Middle frontal gyrus (tissue), 1 donor: ENCODE data around the gene GSTO2.
A peak's percentile ranks its signal among the peaks of the same experiment; 100 is the strongest.

Source experiments
- DNase-seq: peaks from one replicate; pipeline ENCODE4 v3.0.0-alpha.2; 2015; ENCODE audit warnings: low spot score; ENCODE audit errors: extremely low spot score

GSTO2 gene

DNA sequence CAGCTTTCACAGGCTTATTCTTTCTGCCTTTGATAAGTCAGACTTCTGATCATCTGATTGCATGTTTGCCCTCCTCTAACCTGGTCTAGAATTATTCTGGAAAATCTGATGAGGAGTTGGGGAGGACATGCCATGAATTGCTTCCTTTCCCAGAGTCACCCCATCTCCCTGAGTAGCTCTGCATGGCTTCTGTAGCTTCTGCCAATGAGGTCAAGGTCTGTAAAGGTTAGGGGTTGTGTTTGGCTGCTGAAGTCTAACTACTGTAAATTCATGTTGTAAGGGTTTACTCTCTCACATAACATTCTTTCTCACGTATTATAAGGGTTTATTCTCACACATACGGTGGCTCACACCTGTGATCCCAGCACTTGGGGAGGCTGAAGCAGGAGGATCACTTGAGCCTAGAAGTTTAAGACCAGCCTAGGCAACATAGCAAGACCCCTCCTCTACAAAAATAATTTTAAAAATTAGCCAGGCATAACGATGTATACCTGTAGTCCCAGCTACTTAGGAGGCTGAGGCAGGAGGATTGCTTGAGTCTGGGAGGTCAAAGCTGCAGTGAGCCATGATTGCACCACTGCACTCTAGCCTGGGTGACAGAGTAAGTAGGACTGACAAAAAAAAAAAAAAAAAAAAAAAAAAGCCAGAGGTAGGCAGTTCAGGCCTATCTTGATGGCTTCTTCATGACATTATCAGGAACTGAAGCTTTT is 10.7 kb downstream of the GSTO2 start:
- DNase-seq, result no peak

DNA sequence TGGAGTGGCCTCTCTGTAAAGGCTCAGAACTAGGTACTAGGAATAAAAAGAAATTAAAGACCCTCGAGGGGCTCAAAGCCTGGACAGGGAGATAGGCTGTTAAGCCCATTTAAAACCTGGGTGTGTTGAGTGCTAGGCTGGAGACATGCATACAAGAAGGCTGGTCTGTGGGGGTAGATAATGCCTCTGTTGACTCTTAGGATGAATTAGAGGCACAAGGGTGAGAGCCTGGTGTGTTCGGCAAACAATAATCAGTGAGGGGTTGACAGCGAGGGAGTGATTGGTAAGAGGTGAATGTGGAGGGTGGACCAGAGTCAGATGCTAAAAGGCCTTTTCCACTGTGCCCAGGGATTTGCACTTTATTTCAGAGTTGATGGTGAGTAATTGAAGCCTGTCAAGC is 12.7 kb downstream of the GSTO2 start:
- no peak for DNase-seq

DNA sequence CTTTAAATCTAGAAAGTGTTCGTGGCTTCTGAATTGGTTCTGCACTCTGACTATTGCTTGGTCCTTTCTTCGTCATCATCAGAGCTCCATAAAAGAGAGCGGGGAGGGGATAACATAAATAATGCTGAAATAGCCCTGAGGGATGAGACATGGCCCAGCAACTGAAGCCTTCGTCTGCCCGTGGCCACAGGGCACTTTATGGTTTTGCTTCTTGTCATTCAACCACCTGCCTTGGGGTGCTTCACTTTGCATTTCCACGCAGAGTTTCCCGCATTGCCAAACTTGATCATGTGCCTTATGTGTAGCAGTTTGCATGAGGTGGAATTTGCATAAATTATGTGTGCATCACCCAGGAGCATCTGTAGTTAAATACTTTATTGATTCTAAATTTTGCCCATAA is 15.9 kb downstream of the GSTO2 start:
- no peak for DNase-seq

DNA sequence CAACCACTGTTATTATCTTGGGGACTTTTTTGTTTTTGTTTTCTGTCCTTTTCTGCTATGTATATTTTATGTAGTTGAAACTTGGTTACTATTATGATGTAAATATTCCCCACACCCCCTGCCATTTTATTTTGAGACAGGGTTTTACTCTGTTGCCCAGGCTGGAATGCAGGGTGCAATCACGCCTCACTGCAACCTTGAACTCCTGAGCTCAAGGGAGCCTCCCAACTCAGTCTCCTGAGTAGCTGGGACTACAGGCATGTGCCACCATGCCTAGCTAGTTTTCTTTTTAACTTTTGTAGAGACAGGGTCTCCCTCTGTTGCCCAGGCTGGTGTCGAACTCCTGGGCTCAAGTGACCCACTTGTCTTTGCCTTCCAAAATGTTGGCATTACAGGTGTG is 18.0 kb downstream of the GSTO2 start:
- no peak for DNase-seq

DNA sequence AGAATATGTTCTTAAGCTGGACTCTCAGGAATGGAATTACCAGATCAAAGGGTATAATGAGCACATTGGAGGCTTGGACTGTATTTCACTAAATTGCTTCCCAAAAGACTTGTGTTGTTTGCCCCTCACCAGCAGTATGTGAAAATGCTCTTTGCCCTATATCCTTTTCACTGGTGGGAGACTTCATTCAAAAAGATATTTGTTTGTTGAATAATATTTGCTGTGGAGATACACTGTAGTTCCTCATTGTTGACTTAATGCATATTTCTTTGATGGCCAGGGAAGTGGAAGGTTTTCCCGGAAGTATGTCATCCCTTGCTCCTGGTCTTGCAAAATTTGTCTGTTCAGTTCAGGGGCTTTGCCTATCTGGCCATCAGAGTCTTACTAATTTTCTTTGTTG is 19.4 kb downstream of the GSTO2 start:
- no peak for DNase-seq

DNA sequence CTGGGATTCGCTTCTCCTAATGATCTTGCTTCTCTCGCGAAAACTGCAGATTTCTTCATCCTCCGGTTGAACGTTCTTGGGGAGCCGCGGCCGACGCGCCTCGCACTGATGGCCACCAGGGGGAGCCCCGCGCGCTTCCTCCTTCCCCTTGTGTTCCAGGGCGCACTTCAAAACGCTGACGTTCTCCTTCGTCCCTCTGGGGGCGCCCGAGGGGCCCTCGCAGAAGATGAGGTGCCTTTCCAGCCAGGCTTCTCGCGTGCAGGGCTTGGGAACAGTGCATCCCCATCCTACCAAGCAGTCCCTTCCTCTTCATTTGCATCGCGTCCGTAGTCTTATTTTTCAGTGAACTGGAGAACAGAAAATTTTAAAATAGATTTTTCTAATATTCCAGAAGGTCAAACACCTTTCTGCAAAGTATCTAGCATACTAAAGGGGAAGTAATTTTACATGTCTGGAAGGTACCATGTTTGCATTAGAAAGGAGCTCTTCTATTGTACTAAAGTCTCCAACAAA is 22.5 kb downstream of the GSTO2 start:
- DNase-seq, result peak; percentile 86

GRCh38 chr10:104293011-104293410 is 24.0 kb downstream of the GSTO2 start:
- DNase-seq, result no peak

GRCh38 chr10:104293781-104294321 is 24.9 kb downstream of the GSTO2 start:
- no peak for DNase-seq

DNA sequence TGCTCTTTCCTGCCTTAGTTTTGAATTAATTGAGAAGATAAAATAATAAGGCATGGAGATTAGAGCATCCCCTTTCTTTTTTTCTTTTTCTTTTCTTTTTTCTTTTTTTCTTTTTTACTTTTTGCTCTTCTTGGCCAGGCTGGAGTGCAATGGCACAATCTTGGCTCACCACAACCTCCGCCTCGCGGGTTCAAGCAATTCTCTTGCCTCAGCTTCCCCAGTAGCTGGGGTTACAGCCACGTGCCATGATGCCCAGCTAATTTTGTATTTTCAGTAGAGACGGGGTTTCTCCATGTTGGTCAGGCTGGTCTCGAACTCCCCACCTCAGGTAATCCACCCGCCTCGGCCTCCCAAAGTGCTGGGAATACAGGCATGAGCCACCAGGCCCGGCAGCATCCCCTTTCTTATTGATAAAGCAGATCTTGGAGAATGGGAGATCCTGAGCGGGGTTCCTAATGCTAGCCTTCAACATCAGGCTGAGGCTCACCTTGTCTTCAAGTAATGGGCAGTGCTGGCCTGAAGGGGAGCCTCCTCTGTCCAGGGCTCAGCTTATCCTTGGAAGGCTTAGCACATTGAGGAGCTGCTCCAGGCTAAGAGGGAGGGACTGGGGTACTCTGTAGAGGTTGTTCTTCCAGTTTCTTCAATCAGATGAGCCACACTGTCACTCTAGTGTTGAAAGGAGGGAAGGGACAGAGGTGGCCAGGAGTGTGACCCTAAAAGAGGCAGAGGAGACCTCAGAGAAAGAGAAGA is 27.9 kb downstream of the GSTO2 start:
- DNase-seq, result no peak

DNA sequence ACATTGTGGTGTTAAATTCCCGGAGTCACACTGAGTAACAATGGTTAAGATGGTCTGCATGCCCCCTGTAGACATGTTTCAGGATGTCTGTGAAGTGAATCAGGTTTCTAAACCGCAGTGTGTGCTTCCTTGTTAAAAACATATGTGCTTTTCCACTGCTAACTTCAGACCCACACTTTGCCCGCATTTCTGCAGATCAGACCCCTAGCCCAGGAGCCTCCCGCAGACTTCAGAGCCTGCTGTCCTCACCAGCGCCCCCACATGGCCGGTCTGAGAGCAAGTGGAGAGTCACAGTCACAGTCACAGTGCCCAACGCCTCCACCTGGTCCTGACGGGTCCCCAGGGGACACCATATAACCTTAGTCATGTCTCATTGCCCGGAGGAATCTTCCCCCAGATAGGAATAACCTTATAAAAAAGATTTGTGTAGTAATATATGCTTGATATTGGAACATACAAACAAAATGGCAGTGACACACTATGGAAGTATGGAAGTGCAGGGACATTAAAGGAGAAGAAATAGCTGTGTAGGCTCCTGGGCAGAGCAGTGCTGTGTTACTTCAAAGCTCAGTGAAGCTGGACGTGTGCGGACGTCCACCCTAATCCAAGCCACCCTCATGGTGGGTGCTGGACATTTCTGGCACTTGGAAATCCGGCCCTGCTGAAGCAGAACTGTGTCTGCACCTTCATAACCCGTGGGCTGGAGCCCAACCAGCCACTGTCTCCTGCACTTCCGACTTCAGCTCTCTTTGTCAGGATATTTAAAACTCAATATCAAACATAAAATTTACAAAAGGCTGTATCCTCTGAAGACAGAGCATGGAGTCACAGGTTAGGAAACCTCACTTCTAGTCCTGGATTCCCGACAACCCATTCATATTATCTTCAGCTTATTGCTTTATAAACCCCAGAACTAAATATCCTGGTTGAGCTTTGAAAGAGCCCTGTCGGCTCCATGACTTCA is 29.0 kb downstream of the GSTO2 start:
- DNase-seq, result no peak

GRCh38 chr10:104299031-104299904 is 30.3 kb downstream of the GSTO2 start:
- no peak for DNase-seq

GRCh38 chr10:104300002-104300735 is 31.2 kb downstream of the GSTO2 start:
- no peak for DNase-seq

DNA sequence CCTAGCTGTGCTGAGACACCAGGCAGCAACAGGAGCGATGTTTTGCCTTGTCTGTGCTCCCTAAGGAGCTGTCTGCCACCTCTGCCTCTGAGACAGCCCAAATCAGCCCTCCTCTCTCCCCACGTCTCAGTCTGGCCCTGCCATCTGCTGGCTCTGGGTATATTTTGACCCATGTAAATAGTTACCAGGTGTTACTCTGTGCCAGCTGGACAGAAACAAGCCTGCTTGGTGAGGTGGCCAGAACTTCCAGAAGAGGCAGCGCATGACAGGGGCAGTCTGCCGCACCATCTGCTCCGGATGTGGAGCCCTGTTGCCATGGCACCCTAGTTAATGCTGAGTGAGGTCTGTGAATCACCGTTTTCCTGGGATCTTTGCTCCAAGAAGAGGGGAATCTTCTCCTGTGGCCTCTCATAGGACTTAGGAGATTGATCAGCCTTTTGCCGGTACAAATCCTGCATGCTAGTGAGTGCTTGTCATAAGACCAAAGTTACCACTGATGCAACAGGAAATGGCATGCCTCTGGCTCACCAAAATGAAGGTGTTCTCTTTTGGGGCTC is 31.8 kb downstream of the GSTO2 start:
- DNase-seq, result peak; percentile 58

DNA sequence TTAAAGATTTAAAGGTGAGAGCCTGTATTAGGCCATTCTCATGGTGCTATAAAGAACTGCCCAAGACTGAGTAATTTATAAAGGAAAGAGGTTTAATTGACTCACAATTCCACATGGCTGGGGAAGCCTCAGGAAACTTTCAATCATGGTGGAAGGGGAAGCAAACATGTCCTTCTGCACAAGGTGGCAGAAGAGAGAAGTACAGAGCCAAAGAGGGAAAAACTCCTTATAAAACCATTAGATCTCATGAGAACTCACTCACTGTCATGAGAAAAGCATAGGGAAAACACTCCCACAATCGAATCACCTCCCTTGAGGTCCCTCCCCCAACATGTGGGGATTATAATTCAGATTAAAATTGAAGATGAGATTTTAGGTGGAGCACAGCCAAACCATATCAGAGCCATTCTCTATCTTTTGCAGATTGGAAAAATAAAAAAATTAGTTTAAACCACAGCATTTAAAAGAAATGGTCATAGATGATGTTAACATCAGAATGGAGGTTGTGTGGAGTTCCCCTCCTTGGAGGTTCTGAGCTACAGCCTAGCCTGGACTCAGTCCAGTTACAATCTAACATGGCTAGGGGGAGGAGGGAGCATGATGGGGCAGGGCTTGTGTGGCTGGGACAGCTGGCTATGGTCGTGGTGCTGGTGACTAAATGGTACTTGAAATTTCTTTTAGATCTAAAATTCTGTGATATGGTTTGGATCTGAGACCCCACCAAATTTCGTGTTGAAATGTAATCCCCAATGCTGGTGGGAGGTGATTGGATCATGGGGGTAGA is 33.1 kb downstream of the GSTO2 start:
- DNase-seq, result no peak

DNA sequence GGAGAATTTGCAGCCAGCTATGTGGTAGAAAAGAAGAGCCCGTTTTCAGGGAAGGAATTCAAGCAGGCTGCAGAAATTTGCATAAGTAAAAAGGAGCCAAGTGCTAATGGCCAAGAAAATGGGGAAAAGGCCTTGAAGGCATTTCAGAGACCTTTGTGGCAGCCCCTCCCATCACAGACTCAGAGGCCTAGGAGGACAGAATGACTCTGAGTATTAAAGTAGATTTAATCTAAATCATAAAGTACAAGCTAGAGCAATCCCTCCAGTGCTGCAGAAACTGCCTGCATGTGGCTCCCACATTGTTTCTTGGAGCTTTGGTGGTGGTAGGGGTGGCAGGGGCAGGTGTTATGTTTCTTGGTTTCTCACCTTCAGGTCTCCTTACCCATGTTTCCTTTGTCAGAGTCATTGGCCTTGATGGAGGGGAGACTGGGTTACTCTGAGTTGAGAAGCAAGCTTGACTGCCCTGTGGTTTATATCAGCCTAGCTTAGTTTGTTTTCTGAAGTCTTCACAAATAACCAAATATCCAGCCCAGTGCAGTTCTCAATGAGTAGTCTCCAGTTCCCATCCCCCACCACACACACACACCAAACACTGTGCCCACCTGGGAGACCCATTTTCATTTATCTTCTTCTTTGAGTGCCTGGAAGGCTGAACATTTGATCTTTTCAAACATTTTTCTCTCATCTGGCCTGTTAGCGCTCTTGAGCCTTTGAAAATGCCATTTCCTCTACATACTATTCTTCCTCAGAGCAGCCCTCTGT is 34.8 kb downstream of the GSTO2 start:
- DNase-seq, result no peak

DNA sequence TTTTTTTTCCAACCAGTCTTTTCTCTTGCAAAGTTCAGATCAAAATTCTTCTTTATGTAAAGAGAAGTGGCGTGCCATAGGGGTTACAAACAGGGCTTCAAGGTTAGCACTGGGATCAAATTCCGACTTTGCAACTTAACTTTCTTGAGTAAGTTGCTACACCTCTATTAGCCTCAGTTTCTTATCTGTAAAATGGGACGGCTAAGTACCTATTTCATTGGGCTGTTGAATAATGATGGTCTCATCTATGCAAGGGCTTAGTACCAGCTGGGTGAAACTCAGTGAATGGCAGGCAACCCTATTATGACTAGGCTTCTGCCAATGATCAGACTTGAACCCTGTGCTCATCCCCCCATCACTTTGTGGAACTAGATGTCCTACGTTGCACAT is 35.4 kb downstream of the GSTO2 start:
- DNase-seq, result no peak

DNA sequence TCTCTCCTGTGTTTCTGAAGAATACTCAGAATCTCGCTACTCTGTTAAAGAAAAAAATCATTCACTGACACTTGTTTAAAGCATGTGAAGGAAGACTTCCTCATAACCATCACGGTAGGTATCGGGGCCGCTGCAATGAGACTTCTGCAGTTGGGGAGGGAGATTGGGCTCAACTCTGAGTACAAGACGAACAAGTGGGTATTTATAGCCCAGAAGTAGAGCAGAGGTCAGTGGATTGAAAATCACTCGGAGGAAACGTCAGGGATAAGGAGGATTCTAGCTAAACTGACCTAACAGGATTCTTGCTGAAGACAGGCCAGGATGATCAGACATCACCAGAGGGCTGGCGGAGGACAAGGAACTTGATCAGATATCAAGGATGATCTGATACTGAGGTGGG is 35.9 kb downstream of the GSTO2 start:
- no peak for DNase-seq

GRCh38 chr10:104306897-104307296 is 37.9 kb downstream of the GSTO2 start:
- no peak for DNase-seq
